Calu3 (cell line): Measurements from ENCODE around the gene ERAP2. TPM values are rescaled to one million over a fixed set of nuclear protein-coding genes. Genes with fewer than 3 reads are reported as not detected.

Experiments
- BruUV-seq: library from RNA; stranded (reverse); fragments of 400-500 nt; replicated peaks from 2 replicates; lab custom pipeline; 2021; lab: Mats Ljungman, UMichigan
- CTCF ChIA-PET: fragments of 300-600 bp; sonication (Branson Sonifier 250); formaldehyde crosslinking; loops from one replicate; lab custom pipeline; 2022; ENCODE audit warnings: antibody characterized with exemption; lab: Charles Lee
- DNase-seq: peaks from one replicate; pipeline ENCODE4 v3.0.0; 2022
- H3K27ac Mint-ChIP-seq: one replicate; pipeline ENCODE4 v1.8.0; 2022; ENCODE audit warnings: mixed read lengths; ENCODE audit not compliant: unreplicated experiment
- H3K27me3 Mint-ChIP-seq: one replicate; pipeline ENCODE4 v1.8.0; 2022; ENCODE audit warnings: mixed read lengths; ENCODE audit not compliant: unreplicated experiment
- H3K36me3 Mint-ChIP-seq: one replicate; pipeline ENCODE4 v1.8.0; 2022; ENCODE audit warnings: mild to moderate bottlenecking, moderate library complexity, mixed read lengths; ENCODE audit not compliant: insufficient read depth, unreplicated experiment
- H3K4me1 Mint-ChIP-seq: one replicate; pipeline ENCODE4 v1.8.0; 2022; ENCODE audit warnings: mild to moderate bottlenecking, low read depth, mixed read lengths; ENCODE audit not compliant: unreplicated experiment
- H3K4me3 Mint-ChIP-seq: one replicate; pipeline ENCODE4 v1.8.0; 2022; ENCODE audit warnings: mild to moderate bottlenecking, low read depth, moderate library complexity, mixed read lengths; ENCODE audit not compliant: unreplicated experiment
- H3K9me3 Mint-ChIP-seq: one replicate; pipeline ENCODE4 v1.8.0; 2022; ENCODE audit warnings: low read depth, mixed read lengths; ENCODE audit not compliant: unreplicated experiment
- CTCF ChIP-seq: fragments of 200-600 bp; IDR thresholded peaks from one replicate; pipeline ENCODE4 v1.8.0; 2022; ENCODE audit warnings: antibody characterized with exemption; ENCODE audit not compliant: unreplicated experiment
- intact Hi-C: fragments of 100-400 bp; cut with micrococcal nuclease; formaldehyde crosslinking; loops from one replicate; pipeline ENCODE4 v1.10.0; 2022; ENCODE audit not compliant: unreplicated experiment
- total RNA-seq: library from RNA; stranded (reverse); gene quantifications from 2 replicates; pipeline ENCODE4 v1.2.3, GENCODE V29; 2022

ERAP2 gene
- total RNA-seq, 1 experiment from 2014 or later = 67.7 TPM

DNA sequence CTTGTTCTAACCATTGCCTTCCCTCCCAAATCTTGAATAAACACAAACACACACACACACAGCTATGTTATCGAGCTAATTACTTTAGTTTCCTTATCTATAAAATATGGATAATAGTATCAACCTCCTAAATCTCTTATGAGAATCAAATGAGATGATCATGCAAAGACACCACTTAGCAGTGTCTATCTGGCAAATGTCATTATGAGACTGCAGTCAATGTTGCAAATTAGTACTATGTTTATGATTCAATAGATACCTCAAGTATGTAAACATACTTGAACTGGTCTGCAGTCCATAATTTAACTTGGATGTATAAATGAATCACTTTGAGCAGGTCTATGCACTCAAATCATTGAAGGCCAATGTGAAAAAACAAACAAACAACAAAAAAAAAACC is 22.2 kb upstream of the ERAP2 start:
- Mint-ChIP-seq H3K36me3 (no peaks in the 10 kb centered on the region), H3K4me3 (no peak overlapping the region), H3K9me3 (no peaks in the 10 kb centered on the region), H3K27ac (no peak overlapping the region), H3K27me3 (no peaks in the 10 kb centered on the region), H3K4me1 (no peaks in the 10 kb centered on the region)
- intact Hi-C loops = no loop called here
- TF ChIP-seq CTCF = no peak
- DNase-seq = no peak
- CTCF ChIA-PET = no interaction called here
- no TSS peak for BruUV-seq

DNA sequence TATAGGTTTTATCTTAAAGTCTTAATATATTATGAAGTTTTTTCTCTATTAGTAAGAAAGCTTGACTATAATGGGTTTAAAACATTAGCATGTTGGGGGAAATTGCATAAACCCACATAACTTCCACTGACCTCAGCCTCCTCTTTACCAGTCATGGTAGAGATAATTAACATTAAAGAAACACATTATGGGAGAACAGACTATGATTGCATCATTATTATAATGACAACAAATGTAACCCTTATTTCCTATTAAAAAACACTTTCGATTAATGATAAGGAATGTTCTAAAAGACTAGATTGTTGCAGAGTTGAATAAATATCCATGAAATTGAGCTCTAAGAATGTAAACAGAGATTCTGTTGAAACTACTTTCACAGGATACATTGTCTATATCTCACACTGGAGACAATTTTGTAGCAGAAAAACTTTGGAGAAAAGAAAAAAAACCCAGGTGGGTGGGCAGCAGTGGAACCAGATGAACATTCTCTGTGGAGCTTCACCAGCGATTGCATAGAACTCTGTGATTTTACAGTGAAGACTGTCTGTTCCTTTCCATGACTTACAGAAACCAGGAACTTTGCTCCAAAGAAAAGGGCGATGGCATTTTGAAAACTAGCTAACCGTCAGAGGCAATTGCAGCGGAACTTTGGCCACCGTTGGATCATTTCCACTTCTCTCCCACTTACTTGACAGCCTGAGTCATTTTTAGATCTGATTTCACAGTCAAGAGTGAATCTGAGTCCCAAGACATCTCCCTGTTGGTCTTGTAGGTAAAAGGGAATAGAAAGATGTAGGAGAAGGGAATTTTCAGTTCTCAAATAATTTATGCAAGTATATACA is 21.0 kb upstream of the ERAP2 start:
- BruUV-seq = no TSS peak
- H3K4me3 Mint-ChIP-seq = no peak overlapping the region
- H3K27ac Mint-ChIP-seq = no peak overlapping the region
- DNase-seq = no peak
- no peaks in the 10 kb centered on the region for H3K4me1 Mint-ChIP-seq
- CTCF ChIA-PET = interaction anchor here (1.0 to 1.6 kb wide), 2 partner anchors 14 to 287 kb away, joined by 3 to 10 read pairs; partner anchors contain the start of gene LIX1
- H3K36me3 Mint-ChIP-seq = no peaks in the 10 kb centered on the region
- H3K9me3 Mint-ChIP-seq = no peaks in the 10 kb centered on the region
- no peak for TF ChIP-seq CTCF
- intact Hi-C loops = no loop called here
- H3K27me3 Mint-ChIP-seq = no peaks in the 10 kb centered on the region

GRCh38 chr5:96856371-96856770 is 19.9 kb upstream of the ERAP2 start:
- no peak for DNase-seq
- TF ChIP-seq CTCF = no peak
- CTCF ChIA-PET = interaction anchor here (1.2 kb wide), 1 partner anchor 12 kb away, joined by 3 read pairs; no protein-coding TSS in a partner anchor
- no TSS peak for BruUV-seq
- Mint-ChIP-seq H3K27ac (no peak overlapping the region), H3K9me3 (no peaks in the 10 kb centered on the region), H3K4me1 (no peaks in the 10 kb centered on the region), H3K4me3 (no peak overlapping the region), H3K27me3 (no peaks in the 10 kb centered on the region), H3K36me3 (no peaks in the 10 kb centered on the region)
- intact Hi-C loops = no loop called here

DNA sequence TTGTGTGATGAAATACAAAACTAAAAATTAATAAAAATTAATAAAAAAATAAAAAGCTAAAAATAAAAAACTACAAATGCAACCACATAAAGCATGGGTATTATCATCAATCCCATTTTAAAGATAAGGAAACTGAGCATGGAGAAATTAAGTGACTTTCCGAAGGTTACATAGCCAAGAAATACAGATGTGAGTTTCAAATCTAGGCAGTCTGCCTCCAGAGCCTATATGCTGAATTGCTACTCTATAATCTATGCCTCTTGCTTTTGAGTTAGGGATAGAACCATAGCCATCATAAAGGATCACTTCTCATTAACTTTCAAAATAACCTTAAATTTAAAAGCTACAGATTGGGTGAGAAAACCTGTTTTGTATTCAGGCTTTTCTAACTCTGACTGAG is 18.8 kb upstream of the ERAP2 start:
- Mint-ChIP-seq H3K27ac (no peak overlapping the region), H3K4me3 (no peak overlapping the region), H3K27me3 (no peaks in the 10 kb centered on the region), H3K9me3 (no peaks in the 10 kb centered on the region), H3K4me1 (no peaks in the 10 kb centered on the region), H3K36me3 (no peaks in the 10 kb centered on the region)
- no peak for DNase-seq
- intact Hi-C loops = no loop called here
- no TSS peak for BruUV-seq
- CTCF ChIA-PET = interaction anchor here (1.2 kb wide), 1 partner anchor 11 kb away, joined by 3 read pairs; no protein-coding TSS in a partner anchor
- TF ChIP-seq CTCF = no peak
